HG03045 (cell line): ENCODE data around the gene ANGPTL8.

Experiments
- ATAC-seq: cut with Tn5 transposase; IDR thresholded peaks from one replicate; pipeline ENCODE4 v1.9.1; 2021; ENCODE audit warnings: mild to moderate bottlenecking, moderate library complexity; ENCODE audit not compliant: unreplicated experiment

Gene ANGPTL8

GRCh38 chr19:11236324-11237301 lies 2.8 kb upstream of the ANGPTL8 start:
- ATAC-seq: no peak

GRCh38 chr19:11237321-11237720 lies 2.1 kb upstream of the ANGPTL8 start:
- no peak for ATAC-seq

- no peak for ATAC-seq
Observed at GRCh38 chr19:11238041-11238440, 1.4 kb upstream of the ANGPTL8 start.

GRCh38 chr19:11238781-11239376 lies 540 bp upstream of the ANGPTL8 start:
- ATAC-seq: no peak

- no peak for ATAC-seq
Observed at GRCh38 chr19:11240008-11240444, 607 bp downstream of the ANGPTL8 start.

GRCh38 chr19:11242025-11242424 lies 2.6 kb downstream of the ANGPTL8 start:
- ATAC-seq: no peak

GRCh38 chr19:11242864-11243797 lies 3.7 kb downstream of the ANGPTL8 start:
- ATAC-seq: no peak

GRCh38 chr19:11243798-11244169 lies 4.4 kb downstream of the ANGPTL8 start:
- no peak for ATAC-seq

- ATAC-seq: no peak
Observed at GRCh38 chr19:11244846-11245589, 5.6 kb downstream of the ANGPTL8 start.

- no peak for ATAC-seq
Observed at GRCh38 chr19:11246941-11247340, 7.5 kb downstream of the ANGPTL8 start.

GRCh38 chr19:11247391-11247790 lies 8.0 kb downstream of the ANGPTL8 start:
- ATAC-seq: no peak

GRCh38 chr19:11247934-11248333 lies 8.5 kb downstream of the ANGPTL8 start:
- ATAC-seq: no peak

GRCh38 chr19:11248852-11249251 lies 9.4 kb downstream of the ANGPTL8 start:
- no peak for ATAC-seq

- ATAC-seq: no peak
Observed at GRCh38 chr19:11251217-11251616, 11.8 kb downstream of the ANGPTL8 start.

- no peak for ATAC-seq
Observed at GRCh38 chr19:11251650-11252314, 12.4 kb downstream of the ANGPTL8 start.

- no peak for ATAC-seq
Observed at GRCh38 chr19:11252665-11253355, 13.4 kb downstream of the ANGPTL8 start.

GRCh38 chr19:11254666-11255065 lies 15.2 kb downstream of the ANGPTL8 start:
- ATAC-seq: no peak

GRCh38 chr19:11256189-11256588 lies 16.8 kb downstream of the ANGPTL8 start:
- ATAC-seq: no peak

- ATAC-seq: no peak
Observed at GRCh38 chr19:11257846-11258380, 18.5 kb downstream of the ANGPTL8 start.
